ENCODE data around the gene TIMM23B.
"Not testable (repeated sequence)": the region's sequence is repeated elsewhere in the genome, so short reads cannot be mapped to it uniquely, and the experiment has no call there.

Gene TIMM23B

GRCh38 chr10:49941447-49942338, at the start of gene TIMM23B, which contains the start of gene PARG:
TSS of gene TIMM23B (plus strand) at chr10:49942053. CDS start at chr10:49942195, 142 bp downstream.
TSS of gene PARG (minus strand) at chr10:49942027. CDS start at chr10:49941725, 302 bp downstream.
- DNase-seq, result peak; percentile 94

- DNase-seq, result not testable (repeated sequence)
Measured at GRCh38 chr10:49899999-49900398, 41.9 kb upstream of the TIMM23B start.

GRCh38 chr10:49900406-49900805, 41.4 kb upstream of the TIMM23B start:
- not testable (repeated sequence) for DNase-seq

- not testable (repeated sequence) for DNase-seq
Measured at GRCh38 chr10:49903829-49904228, 38.0 kb upstream of the TIMM23B start.

- DNase-seq, result not testable (repeated sequence)
Measured at GRCh38 chr10:49908290-49909080, 33.4 kb upstream of the TIMM23B start.

GRCh38 chr10:49910295-49910694, 31.6 kb upstream of the TIMM23B start:
- DNase-seq, result not testable (repeated sequence)

- DNase-seq, result not testable (repeated sequence)
Measured at GRCh38 chr10:49916451-49916850, 25.4 kb upstream of the TIMM23B start.

- DNase-seq, result not testable (repeated sequence)
Measured at GRCh38 chr10:49917927-49918326, 23.9 kb upstream of the TIMM23B start.

GRCh38 chr10:49922041-49922440, 19.8 kb upstream of the TIMM23B start:
- not testable (repeated sequence) for DNase-seq

GRCh38 chr10:49923572-49923971, 18.3 kb upstream of the TIMM23B start:
- not testable (repeated sequence) for DNase-seq

- not testable (repeated sequence) for DNase-seq
Measured at GRCh38 chr10:49931276-49931675, 10.6 kb upstream of the TIMM23B start.

GRCh38 chr10:49931959-49932728, 9.7 kb upstream of the TIMM23B start:
- not testable (repeated sequence) for DNase-seq

- not testable (repeated sequence) for DNase-seq
Measured at GRCh38 chr10:49942339-49942705, 469 bp downstream of the TIMM23B start.

GRCh38 chr10:49943607-49944006, 1.8 kb downstream of the TIMM23B start:
- not testable (repeated sequence) for DNase-seq

GRCh38 chr10:49948142-49948541, 6.3 kb downstream of the TIMM23B start:
- not testable (repeated sequence) for DNase-seq

GRCh38 chr10:49948737-49949136, 6.9 kb downstream of the TIMM23B start:
- DNase-seq, result not testable (repeated sequence)

GRCh38 chr10:49952006-49952405, 10.2 kb downstream of the TIMM23B start:
- not testable (repeated sequence) for DNase-seq

GRCh38 chr10:49953122-49953521, 11.3 kb downstream of the TIMM23B start:
- DNase-seq, result not testable (repeated sequence)

GRCh38 chr10:49970331-49970857, 28.5 kb downstream of the TIMM23B start:
- DNase-seq, result not testable (repeated sequence)

GRCh38 chr10:49971466-49971865, 29.6 kb downstream of the TIMM23B start:
- DNase-seq, result not testable (repeated sequence)

- DNase-seq, result not testable (repeated sequence)
Measured at GRCh38 chr10:49972094-49972493, 30.2 kb downstream of the TIMM23B start.

GRCh38 chr10:49977756-49978155, 35.9 kb downstream of the TIMM23B start:
- DNase-seq, result not testable (repeated sequence)

Data from activated effector memory CD4-positive, alpha-beta T cell treated with anti-CD3 and anti-CD28 coated beads, Interleukin-2, amount 50 U/mL, for 16 hours (primary cell).